ENCODE data around the gene VSIG2.

VSIG2 gene

GRCh38 chr11:124699547-124699946 is 52.5 kb downstream of the VSIG2 start:
- no peak overlapping the region for H3K4me3 ChIP-seq (ENCODE audit: low read length)
- TF ChIP-seq ZNF274 (IDR thresholded peaks at IDR 0.05; ENCODE audit: low read depth, low read length): no peak

All from GM08714 (cell line).